HG03469 (cell line): Measurements from ENCODE around the gene RCE1.

Experiments
- ATAC-seq: cut with Tn5 transposase; IDR thresholded peaks from one replicate; pipeline ENCODE4 v1.9.1; 2021; ENCODE audit warnings: mild to moderate bottlenecking, moderate library complexity, moderate number of reproducible peaks; ENCODE audit not compliant: unreplicated experiment

RCE1 gene

DNA sequence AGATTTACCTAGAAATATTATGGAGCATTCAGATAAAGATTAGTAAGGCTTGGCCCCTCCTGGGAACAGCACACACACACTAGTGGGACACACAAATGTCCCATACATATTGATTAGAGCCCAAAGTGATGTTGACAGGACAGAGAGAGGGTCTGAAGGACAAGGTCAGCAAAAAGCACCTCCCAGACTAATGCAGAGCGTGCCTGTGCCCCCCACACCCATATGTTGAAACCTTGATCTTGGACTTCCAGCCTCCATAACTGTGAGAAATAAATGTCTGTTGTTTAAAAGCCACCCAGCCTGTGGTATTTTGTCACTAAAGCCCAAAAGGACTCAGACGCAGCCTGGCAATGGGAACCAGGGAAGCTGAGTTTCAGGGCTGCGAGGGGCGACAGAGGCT, 41.2 kb downstream of the RCE1 start:
- no peak for ATAC-seq

DNA sequence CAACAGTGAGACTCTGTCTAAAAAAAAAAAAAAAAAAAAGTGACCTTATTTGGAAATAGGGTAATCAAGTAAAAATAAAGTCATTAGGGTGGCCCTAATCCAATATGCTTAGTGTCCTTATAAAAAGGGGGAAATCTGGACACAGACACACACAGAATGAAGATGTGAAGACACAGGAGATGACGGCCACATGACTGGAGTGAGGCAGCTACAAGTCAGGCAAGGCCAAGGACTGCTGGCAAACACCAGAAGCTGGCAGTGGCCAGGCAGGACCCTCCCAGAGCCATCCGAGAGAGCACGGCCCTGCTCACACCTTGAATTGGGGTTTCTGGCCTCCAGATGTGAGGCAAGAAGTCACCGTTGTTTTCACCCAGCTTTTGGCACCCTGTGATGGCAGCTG, 42.2 kb downstream of the RCE1 start:
- ATAC-seq = no peak

DNA sequence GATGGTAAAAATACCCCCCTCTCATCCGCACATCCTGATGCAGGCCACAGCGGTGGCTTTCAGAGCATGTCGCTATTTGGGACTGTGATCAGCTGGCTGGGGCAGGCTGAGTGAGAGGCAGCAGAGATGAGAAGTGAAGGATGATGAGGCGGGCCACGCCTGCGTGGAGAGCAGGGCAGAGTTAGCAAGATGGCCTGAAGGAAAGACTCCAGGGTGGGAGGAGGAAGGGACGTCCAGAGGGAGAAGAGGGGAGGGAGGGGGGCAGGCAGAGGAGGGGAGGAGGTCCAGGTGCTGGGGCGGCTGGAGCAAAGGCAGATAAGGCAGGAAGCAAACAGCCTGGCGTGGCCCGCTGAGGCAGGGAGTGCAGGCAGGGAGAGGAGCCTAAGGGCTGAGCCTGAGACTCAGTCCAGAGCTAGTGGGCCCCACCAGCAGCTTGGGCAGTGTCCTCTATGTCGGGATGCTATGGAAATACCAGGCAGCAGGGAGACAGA, 42.8 kb downstream of the RCE1 start:
- ATAC-seq = no peak

DNA sequence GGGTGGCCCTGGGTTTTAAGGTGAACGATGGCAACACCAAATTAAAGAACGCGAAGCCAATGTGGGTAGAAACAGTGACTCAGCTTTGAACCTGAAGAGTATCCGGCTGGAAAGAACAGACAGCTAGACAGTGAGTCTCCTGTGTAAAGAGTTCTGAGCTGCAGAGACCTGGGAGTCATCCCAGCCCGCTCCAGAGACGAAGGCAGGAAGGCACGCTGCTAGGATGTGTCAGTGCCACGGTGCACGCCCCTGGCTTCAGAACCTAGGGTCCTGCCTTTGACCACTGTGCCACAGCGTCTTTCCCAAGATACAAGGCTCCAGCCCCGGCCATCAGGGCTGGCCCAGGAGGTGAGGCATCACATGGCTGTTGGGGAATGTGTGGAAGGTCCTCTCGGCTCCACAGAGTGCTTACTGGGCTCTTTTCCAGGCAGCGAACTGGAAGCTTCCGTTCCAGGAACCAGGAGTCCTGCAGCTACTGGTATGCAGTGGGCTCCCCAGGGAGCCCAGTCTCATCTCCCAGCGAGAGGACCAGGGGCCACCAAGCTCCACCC, 43.5 kb downstream of the RCE1 start:
- ATAC-seq = no peak

DNA sequence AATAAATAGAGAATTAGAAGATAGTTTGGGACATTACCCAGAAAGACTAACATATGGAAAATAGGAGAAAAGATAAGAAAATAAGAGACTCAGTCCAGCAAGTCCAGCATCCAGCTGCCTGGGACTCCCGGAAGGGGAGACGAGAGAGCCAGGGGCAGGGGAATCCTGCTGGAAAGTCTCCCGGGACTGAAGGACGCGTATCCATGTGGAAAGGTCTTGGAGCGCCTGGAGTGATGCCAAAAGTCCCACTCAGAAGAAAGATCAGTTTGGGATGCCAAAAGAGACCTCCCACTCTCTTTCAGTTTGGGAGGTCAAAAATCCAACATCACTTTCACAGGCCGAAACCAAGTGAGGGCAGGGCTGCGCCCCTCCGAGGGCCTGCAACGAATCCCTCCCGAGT, 44.3 kb downstream of the RCE1 start:
- no peak for ATAC-seq

DNA sequence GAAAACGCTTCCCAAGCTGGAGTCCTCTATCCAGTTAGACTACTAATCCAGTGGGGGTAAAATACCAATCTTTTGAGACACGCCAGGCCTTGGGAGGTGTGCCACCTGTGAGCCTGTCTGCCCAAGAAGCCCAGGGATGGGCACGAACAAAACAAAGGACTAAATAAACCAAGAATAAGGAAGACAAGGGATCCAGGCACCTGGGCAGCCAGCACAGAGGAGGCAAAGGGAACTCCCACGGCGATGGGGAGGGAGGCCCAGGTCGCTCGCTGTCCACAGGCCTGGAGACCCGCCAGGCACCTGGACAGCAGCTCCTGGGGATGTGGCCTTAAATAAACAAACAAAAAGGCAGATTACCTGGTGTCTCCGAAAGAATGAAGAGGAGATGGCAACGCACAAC, 45.0 kb downstream of the RCE1 start:
- no peak for ATAC-seq

DNA sequence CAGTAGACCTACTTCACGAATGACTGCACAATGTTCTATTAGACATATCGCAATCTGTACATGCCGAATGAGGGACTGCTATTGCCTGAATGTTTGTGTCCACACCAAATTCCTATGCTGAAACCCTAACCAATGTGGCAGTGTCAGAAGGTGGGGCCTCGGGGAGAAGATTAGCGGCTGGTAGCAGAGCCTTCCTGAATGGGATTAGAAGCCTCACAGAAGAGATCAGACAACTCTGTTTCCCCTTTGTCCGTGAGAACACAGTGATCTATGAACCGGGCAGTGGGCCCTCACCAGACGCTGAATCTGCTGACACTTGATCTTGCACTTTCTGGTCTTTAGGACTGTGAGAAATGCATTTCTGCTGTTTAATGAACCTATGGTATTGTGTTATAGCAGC, 46.7 kb downstream of the RCE1 start:
- no peak for ATAC-seq

DNA sequence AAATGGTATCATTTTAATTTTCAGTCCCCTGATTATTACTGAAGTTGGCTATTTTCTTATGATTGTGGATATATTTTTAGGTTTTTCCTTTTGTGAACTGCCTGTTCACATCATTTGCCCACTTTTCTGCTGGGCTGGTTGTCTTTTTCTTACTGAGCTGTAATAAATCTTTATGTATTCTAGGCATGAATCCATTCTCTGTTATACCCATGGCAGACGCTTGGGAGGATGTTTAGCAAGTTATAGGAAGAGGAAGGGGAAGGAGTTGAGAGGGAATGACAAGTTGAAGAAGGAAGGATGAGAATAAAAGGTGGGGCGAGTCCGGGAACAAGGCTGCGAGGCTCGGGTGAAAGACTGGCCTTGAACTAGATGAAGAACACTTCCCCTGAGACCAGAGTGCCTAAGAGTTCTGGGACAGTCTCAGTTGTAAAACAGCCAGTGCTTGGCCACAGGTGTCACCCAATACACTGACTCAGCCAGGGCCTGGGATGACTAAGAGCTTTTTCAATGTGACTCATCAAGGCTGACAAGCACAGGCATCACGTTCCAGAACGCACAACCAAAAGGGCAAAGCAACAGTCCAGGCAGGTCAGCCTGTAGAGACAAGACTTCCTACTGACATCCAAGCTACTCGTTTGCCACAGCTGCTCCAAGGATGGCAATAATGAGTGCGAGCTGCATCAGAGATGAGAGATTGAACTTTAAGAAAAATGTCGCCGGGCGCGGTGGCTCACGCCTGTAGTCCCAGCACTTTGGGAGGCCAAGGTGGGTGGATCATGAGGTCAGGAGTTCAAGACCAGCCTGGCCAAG, 48.8 kb downstream of the RCE1 start:
- ATAC-seq = peak; percentile 74

DNA sequence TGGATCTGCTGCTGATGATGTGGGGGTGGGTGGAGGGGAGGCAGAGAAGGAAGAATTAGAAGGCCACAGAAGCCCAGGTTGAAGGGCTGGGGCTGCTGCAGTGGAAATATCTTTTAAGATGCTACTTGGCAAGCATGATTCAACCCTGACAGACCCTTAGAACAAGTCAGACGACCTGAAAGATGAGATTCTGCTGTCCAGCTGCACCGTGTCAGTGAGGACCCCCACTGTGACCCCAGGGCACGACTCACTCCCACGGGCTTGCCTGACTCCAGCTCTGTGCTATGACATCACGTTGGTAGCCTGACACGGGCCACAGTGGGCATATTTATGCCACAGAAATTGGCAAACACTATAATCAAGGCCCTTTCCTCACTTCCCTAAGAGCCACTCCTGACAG, 49.7 kb downstream of the RCE1 start:
- ATAC-seq = no peak

DNA sequence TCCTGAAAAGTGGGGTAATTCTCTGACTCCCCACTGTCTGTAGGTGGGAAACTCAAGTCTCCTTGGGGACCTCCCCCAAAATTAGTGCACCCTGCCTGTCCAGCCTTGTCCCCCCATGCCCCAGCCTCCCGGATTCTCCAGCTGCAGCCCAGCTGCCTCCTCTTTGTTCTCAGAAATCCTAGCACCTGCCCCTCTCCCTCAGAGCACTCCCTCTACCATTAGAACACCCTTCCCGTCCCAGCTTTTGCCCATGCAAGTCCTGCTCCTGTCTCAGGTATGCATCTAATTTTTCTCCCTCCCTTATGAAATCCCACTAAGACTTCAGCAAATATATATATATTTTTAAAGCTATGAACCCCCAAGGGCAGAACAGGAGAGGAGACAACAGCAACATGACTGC, 50.9 kb downstream of the RCE1 start:
- ATAC-seq = no peak
